NCI-H69 (cell line): ENCODE data around the gene LATS2.
"Not testable (repeated sequence)": the region's sequence is repeated elsewhere in the genome, so short reads cannot be mapped to it uniquely, and the experiment has no call there.

Experiments used
- DNase-seq: peaks from one replicate; lab custom pipeline; 2025; lab: John Stamatoyannopoulos, UW

LATS2 gene

DNA sequence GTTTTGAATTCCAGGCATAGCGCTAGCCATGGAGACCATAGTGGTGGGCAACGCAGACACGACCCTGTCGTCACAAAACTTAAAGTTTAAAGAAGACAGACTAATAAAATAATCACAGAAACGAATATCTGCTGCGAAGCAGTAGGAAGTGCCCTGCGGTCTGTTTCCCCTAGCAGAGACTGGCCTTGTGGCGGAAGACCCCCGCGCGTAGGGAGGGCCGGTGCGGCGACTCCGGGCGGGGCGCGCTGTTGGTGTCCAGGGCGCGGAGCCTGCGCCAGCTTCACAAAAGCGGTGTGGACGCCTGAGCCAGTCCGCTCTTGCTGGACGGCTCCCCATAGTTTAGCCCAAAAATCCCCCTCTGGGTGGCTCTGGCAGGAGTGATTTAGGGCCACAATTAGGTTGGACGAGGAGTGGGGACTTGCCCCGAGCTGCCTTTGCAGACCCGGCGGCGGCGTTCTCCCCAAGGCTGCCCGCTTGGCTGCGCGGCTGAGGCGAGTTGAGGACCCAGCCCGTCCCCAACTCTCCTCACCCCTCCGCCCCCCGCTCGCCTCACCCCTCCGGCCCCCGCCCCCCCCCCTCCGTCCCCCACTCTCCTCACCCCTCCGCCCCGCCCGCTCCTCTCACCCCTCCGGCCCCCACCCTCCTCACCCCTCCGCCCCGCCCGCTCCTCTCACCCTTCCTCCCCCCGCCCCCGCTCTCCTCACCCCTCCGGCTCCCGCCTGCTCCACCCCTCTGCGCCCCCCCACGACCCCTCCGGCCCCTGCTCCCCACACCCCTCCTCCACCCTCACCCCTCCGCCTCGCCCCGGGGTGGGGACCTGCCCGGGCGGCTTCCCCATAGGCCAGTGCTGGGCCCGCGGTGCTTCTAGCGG is 14.2 kb upstream of the LATS2 start:
- no peak for DNase-seq

GRCh38 chr13:21075011-21075378 is 13.6 kb upstream of the LATS2 start:
- no peak for DNase-seq

GRCh38 chr13:21074546-21074945 is 13.2 kb upstream of the LATS2 start:
- DNase-seq, result no peak

DNA sequence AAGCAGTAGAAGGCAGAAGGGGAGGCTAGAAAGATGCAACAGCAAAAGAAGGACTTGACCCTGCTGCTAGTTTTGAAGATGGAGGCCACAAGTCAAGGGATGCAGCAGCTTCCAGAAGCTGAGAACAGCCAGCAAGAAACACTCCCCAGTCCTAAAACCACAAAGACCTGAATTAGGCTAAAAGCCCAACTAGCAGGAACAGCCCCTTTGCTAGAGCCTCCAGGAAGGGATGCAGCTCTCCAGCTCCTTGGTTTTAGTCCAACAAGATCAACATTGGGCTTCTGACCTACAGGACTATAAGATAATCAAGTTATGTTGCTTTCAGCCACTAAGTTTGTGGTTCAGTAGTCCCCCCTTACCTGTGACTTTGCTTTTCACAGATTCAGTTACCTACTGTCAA is 10.5 kb upstream of the LATS2 start:
- DNase-seq, result no peak

GRCh38 chr13:21071015-21071414 is 9.6 kb upstream of the LATS2 start:
- DNase-seq, result no peak

- no peak for DNase-seq
These were observed 8.2 kb upstream of the LATS2 start for GRCh38 chr13:21069561-21070004.

DNA sequence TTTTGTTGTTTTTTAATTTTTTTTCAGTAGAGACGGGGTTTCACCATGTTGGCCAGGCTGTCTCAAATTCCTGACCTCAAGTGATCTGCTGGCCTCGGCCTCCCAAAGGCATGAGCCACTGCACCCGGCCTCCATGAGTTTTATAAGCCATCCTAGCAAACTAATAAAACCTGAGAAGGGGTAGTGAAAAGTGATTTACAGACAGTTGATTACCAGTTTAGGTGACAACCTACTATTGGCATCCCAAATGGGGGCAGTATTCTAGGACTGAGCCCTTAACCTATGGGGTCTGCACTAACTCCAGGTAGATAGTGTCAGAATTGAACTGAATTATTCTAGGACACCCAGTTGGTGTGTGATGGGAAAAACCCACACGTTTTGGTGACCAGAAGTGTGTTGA is 6.5 kb upstream of the LATS2 start:
- no peak for DNase-seq

- no peak for DNase-seq
These were observed 5.6 kb upstream of the LATS2 start for GRCh38 chr13:21066946-21067345.

- DNase-seq, result no peak
These were observed 4.3 kb upstream of the LATS2 start for GRCh38 chr13:21065686-21066085.

DNA sequence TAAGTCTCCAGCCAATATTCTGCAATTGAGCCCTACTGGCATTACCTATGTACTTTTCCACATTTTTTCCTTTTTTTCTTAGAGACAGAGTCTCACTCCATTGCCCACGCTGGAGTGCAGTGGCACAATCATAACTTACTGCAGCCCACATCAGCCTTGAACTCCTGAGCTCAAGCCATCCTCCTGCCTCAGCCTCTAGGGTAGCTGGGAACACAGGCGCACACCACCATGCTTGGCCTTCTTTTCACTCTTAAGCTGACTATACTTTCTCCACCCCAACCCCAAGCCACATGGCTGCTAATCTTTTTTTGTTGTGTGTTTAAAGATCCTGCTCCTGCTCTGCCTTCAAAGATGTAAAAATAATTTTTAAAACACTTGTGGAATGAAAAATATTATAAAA is 1.6 kb upstream of the LATS2 start:
- no peak for DNase-seq

DNA sequence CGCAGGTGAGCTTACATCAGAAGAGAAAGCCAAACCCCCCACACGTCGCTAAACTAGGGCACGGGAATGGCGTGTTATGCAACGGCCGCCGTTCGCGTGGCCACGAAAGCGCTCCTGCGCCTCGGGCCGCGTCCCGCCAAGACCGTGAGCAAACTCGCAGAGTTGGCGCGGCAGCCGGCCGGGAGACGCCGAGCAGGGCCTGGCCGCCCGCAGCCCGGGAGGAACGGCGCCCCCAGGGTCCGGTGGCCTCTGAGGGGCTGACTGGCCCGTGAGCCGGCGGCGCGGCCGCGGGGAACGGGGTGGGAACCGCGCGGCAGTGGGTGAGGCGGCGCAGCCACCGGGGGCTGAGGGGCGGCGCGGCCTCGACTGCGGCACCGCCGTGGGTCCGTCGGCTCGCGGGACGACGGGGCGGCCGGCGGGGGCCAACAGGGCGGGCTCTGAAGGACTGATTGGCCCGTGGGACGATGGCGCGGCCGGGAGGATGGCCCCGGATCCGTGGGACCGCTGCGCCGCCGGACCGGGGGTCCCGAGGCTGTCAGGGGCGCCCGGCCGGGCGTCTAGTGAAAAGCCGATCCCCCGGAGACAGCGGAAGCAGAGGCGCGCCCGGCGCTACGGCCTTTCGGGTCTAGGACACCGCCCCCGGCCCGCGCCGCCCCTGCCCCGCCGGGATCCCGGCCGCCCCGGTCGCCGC is 903 bp downstream of the LATS2 start:
- peak; percentile 3 for DNase-seq

DNA sequence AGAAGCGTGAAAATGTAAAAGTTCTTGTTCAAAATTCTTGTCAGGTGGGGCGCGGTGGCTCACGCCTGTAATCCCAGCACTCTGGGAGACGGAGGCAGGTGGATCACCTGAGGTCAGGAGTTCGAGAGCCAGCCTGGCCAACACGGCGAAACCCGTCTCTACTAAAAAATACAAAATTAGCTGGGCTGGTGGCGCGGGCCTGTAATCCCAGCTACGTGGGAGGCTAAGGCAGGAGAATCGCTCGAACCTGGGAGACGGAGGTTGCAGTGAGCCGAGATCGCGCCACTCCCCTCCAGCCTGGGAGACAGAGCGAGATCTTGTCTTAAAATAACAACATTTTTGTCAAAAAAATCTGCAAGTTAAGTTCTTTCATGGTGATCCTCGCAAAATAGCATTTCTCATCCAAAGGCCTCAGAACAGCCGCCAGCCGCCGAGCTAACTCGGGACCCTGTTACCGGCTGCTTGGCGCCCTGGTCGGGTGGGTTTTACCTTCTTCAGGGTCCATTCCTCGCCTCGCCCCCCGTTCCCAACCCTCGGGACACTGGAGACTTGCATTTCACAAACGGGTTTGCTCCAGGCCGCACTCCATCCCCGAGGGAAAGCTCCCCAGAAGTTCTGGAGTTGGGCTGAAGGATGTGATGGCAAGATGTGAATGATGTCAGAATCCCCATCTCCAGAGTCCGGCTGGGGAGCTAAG is 1.6 kb downstream of the LATS2 start:
- DNase-seq, result no peak

GRCh38 chr13:21058361-21058760 is 3.0 kb downstream of the LATS2 start:
- DNase-seq, result no peak

GRCh38 chr13:21055511-21056045 is 5.8 kb downstream of the LATS2 start:
- no peak for DNase-seq

- DNase-seq, result no peak
These were observed 6.4 kb downstream of the LATS2 start for GRCh38 chr13:21055016-21055415.

- no peak for DNase-seq
These were observed 7.1 kb downstream of the LATS2 start for GRCh38 chr13:21054313-21054712.

DNA sequence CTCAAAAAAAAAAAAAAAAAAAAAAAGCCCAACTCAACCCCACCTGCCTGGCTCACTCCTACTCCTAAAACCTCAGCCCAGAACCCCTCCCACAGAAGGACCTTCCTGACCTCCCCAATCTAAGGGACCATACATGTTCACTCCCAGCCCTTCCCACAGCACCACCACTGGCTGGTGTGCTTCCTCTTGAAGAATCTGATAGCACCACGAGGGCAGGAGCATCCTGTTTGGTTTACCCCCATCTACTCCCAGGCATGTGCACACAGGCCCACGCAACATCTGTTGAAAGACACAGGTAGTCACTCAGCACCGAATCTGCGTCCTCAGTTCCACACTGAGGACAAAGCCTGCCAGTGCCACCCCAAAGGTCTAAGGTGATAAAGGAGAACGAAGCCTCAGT is 8.2 kb downstream of the LATS2 start:
- no peak for DNase-seq

DNA sequence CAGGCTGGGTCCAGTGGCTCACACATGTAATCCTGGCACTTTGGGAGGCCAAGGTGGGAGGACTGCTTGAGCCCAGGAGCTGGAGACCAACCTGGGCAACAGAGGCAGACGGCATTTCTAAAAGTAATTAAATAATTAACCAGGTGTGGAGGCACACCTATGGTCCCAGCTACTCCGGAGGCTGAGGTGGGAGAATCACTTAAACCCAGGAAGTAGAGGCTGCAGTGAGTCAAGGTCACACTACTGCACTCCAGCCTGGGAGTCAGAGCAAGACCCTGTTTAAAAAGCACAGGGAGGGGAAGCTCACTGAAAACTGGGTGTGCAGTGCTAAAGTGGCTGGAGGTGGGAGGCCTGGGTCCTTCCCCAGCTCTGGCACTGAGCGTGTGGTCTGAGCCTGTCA is 9.7 kb downstream of the LATS2 start:
- no peak for DNase-seq

DNA sequence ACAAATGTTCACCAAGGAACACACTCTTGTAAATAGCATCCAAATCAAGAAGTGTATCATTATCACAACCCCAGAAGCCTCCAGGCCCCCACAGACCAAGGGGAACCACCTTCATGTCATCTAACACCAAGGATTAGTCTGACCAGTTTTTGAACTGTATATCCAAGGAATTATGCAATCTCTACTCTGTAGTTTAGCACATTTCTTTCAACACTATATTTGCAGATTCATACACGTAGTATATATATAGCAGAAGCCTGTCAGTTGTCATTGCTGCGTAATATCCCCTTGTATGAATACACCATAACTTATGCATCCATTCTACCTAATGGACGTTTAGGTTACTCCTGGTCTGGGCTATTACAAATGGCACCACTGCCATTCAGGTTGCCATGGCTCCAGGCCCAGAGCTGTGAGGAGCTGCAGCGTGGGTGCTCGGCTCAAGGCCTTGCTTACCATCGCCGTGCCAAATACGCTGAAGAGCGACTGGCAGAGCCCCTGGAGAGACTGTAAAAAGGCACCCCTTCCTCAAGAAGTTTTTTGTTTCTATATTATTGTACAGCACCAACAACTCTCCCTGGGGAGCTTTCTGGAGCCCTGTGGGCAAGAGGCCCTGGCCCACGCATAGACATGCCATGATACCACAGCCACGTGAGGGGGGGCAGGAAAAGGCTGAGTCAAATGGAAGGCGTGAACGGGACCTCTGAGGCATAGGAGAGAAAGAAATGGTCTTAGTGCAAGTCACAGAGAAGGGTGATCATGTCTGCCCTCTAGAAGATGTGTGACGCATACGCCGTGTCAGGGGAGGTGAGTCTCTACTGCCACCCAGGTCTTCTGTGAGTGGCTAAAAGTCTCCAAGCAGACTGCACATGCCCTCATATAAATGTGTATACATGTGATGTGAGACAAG is 10.8 kb downstream of the LATS2 start:
- DNase-seq, result no peak

DNA sequence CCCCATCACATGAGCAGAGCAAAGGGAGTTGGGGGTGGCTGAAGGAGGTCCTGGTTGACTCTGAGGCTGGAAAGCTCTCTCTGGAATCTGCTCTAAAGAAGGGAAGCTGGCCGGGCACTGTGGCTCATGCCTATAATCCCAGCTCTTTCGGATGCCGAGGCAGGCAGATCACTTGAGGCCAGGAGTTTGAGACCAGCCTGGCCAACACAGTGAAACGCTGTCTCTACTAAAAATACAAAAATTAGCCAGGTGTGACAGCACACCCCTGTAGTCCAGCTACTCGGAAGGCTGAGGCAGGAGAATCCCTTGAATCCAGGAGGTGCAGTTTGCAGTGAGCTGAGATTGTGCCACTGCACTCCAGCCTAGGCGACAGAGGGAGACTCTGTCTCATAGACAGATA is 11.7 kb downstream of the LATS2 start:
- DNase-seq, result not testable (repeated sequence)

DNA sequence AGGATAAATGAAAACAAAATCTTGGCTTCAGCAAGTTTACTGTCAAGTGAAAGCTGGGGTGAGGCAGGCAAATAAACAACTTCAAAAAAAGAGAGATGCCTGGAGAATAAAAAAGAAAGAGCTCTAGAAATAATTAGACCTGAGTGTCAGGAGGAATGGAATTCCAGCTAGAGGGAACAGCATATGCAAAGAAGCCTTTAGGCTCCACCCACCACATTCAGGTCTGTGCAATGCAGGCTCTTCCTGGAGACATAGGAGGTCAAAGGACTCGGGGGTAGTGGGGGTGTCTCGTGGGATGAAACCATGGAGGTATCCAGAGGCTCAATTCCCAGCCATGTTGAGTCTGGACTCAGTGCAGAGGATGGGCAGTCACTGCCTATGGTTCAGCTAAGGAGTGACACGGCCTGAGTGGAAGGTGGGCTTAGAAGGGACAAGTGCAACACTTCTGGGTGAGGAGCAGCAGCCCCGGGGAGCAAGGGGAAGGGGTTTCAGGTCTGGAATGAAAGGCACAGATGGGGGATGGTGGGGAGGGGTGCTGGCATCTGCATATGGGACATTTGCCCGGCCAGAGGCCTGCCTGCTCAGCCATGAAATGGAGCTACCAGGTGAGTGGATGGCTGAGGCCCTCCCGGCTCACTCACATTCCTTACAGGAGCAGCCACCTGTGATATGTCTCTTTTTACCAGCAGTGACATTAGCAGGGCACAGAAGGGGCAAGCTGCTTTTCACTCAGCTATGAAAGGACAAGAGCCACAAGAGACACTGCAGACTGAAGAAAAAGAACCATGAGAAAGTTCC is 12.3 kb downstream of the LATS2 start:
- no peak for DNase-seq
